Measurements from ENCODE around the gene ZMYND12.
"Not testable (repeated sequence)": the region's sequence is repeated elsewhere in the genome, so short reads cannot be mapped to it uniquely, and the experiment has no call there.

Gene ZMYND12

DNA sequence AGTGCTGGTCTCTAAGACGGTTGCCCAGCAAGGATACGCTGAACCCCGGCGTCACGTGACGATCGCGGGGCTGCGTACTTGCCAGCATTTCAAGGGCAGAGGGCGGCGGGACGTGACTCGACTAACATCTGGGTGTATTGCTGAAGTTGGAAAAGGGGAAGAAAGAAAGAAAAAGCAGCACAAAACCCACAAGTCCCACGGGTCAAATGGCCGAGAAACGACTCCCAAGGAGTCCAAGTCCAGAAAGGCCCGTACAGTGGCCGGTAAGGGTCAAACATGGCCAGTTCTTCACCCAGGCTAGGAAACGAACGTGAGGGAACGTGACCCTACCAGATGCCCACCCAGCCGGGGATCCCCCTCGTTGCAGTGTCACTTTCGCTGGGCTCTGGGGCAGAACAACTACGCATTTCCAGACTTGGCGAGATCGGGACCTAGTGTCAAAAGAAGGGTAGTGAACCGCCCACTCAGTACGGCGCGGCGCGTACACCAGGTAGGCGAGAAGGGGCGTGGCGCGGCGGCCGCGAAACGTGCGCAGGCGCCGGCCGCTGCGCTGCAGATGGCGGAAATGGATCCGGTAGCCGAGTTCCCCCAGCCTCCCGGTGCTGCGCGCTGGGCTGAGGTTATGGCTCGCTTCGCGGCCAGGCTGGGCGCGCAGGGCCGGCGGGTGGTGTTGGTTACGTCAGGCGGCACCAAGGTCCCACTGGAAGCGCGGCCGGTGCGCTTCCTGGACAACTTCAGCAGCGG lies at the start of gene ZMYND12, which contains the start of gene PPCS:
Gene ZMYND12, minus strand, starts transcription at position 13 of the 744 bp plus-strand sequence. CDS start 25 bp downstream, outside the sequence.
Gene PPCS, plus strand, starts transcription at position 534 of the 744 bp plus-strand sequence. Its CDS starts 23 bp downstream, at position 557.
- peak; percentile 90 to 93 for DNase-seq

DNA sequence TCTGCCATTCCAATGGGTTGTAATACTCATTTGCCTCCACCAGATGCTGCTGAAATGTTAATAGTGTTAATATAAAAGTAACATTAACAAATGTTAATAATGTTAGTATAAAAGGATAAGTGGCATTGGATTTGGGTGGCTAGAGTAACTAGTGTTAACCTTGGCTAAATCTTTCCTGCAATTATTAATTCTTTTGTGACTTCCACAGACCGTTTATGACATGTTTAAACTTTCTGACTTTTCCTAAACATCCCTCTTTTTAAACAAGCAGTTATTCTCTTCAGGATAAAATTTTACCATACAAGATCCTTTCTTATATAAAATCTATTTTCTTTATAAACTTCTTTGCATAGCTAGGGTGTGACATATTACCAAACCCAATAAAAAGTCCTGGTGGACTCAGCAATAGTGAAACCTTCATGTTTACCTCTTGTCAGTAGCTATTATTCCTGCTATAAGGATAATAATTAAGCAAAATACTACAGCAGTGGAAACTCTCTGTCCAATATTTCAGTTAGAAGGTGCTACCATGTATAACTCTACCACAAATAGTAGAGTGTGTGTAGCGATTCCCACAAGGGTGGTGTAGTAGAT lies 48.8 kb upstream of the ZMYND12 start:
- DNase-seq: no peak

- DNase-seq: not testable (repeated sequence)
Measured at GRCh38 chr1:42502031-42502430, 46.2 kb upstream of the ZMYND12 start.

DNA sequence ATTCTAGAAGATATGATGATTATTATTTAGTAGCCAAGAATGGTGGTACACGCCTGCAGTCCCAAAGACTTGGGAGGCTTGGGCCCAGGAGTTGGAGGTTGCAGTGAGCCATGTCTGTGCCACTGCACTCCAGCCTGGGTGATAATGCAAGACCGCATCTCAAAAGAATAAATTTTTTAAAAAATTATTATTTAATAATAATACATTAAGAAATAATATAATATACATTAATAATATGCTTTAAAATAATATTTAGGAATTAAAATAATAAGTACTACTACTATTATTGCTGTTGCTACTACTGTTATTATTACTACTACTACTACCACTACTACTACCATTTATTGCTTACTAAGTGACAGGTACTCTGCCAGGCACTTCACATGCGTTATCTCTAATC lies 34.4 kb upstream of the ZMYND12 start:
- DNase-seq: no peak

DNA sequence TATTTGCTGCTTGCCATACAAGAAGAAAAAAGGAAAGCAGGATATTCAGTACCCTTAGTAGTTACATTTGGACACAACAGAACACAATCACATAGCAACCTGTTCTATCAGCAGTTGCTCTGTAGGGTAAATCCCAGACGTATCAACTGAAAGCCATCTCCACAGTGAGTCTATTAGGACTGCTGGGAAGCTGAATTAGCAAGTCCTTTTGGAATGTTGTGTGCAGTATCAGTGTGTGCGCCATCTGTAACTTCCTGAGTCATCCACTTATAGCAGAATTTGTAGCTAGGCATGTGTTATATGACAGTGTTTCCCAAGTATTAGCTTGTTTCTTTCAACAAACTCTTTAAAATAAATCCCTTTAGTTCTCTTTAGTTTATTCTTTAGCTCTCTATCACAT lies 28.6 kb upstream of the ZMYND12 start:
- DNase-seq: no peak

DNA sequence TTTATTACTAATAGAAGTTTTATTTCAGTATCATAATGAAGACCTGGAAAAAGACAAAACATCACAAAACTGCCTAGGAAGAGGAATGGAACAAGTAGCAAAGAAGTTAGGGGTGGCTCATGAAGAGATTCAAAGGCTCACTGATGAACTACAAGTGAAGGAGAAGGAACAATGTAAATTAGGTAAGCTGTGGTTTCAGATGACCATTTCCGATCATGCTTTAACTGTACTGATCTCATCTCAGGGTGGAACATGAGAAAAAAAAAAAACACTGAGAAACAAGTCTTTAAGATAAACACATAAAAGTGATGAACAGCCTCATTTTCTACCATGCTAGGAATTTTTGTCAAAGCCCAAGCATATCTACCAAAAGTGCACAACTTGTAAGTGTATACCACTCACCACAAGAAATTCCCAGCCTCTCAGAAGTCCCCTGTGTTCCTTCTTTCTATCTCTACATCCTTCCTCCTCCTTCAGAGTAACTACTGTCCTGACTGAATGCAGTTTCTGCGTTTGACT lies 26.9 kb upstream of the ZMYND12 start:
- DNase-seq: no peak

DNA sequence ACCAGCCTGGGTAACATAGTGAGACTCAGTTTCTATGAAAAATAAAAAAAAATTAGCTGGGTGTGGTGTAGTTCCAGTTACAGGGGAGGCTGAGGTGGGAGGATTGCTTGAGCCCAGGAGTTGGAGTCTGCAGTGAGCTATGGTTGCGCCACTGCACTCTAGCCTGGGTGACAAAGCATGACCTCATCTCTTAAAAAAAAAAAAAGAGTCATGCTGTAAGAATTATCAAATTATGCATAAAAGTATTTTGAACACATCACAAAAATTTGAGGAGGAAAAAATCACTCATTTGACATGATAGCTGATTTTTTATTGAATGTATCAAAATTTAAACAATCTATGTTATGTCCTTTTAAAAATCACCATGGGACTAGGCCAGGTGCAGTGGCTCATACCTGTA lies 25.1 kb upstream of the ZMYND12 start:
- no peak for DNase-seq

- no peak for DNase-seq
Measured at GRCh38 chr1:42479621-42480020, 23.8 kb upstream of the ZMYND12 start.

DNA sequence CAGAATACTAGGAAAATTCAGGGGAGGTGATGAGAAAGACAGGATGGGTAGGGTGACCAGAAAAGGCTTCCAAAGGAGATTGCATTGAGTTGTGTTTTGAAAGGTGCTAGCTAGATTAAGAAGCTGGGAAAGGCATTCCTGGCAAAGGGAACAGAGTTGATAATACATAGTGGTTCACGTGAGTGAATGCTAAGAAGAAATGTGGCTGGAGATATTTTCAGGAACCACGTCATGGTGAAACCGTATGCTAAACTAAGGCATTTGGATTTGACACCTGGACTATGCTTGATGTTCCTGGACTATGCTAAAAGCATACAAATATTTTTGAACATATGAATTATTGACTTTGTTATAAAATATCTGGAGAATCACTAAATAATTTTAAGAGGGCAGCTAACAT lies 22.0 kb upstream of the ZMYND12 start:
- no peak for DNase-seq

DNA sequence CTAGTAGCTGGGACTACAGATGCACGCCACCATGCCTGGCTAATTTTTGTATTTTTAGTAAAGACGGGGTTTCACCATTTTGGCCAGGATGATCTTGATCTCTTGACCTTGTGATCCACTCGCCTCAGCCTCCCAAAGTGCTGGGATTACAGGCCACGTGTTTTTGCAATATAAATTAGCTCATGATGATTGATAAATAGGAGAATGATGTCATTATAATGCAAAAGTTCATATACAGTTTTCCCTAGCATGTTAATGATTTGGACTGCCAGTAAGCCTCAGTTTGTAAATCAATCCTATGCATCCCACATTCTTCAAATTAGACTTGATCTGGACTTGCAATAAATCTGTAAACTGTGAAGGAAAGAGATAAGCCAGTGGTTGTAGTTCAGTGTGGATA lies 21.5 kb upstream of the ZMYND12 start:
- DNase-seq: not testable (repeated sequence)

DNA sequence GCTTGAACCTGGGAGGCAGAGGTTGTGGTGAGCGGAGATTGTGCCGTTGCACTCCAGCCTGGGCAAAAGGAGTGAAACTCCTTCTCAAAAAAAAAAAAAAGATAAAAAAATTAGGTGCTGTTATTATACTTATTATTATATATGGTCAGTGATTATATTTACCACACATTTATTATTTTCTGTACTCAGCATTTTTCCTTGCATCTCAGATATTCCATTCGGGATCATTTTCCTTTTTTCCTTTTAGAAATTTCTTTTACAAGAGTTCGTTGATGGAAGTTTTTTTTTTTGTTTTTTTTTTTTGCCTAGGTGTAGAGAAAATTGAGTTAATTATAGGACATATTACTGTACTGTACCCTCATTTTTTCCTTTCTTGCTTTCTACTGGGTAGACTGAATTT lies 20.8 kb upstream of the ZMYND12 start:
- no peak for DNase-seq

DNA sequence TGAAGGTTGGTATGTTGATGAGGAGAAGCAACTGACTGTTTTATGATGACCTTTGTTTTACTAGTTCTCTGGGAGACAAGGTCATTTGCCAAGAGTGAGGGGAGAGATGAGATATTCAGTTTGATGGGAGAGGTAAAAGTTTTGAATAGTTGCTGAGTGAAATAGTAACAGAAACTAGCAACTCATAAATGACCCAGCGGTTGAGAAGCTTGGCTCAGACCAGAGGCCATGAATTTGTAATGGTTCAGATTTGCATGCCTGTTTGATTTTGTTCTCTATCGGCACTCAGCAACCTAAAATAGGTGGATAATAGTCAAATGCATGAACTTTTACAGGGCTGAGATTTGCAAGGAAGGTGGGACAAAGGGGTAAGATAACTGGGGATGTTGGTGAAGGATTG lies 13.9 kb upstream of the ZMYND12 start:
- no peak for DNase-seq

DNA sequence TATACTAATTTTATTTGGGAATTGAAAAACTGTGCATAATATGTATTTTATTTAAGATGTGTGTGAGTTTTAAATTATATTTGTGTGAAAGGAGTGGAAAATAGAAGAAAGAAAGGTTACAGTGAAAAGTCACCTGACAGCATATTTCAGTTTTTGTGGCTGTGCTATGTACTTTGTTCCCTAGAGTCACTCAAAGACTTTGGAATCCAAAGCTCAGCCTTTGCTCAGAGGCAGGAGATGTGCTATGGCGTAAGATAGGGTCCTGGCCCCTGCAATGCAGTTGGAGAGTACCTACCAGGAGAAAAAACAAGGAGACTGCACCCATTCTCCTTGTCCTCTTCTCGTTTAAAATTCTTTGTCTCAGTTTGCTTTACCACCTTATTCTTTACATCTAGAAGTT lies 10.2 kb upstream of the ZMYND12 start:
- no peak for DNase-seq

DNA sequence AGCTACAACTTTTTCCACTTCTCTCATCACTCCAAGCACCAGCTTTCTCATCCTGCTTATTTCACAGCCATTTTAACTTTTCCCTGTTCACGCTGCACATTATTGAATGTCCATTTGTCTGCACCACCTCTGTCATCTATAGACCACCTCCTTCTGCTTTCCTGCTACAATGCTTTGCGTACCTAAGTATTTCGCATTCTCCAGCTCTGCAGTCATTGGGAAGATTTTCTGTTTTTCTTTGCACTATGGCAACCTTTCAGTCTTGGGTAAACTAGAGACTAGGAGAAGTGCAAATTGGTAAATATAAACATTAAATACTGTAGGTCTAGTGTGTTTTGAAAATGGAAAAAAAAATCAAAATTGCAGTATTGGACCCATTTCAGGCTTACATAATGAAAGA lies 8.1 kb upstream of the ZMYND12 start:
- DNase-seq: no peak

GRCh38 chr1:42462828-42463763 lies 7.3 kb upstream of the ZMYND12 start, which contains the start of gene CCDC30:
CCDC30 (plus strand) TSS chr1:42463286; CDS start chr1:42480552, 17,266 bp downstream.
- DNase-seq: peak; percentile 95

- no peak for DNase-seq
Measured at GRCh38 chr1:42461196-42461595, 5.4 kb upstream of the ZMYND12 start.

DNA sequence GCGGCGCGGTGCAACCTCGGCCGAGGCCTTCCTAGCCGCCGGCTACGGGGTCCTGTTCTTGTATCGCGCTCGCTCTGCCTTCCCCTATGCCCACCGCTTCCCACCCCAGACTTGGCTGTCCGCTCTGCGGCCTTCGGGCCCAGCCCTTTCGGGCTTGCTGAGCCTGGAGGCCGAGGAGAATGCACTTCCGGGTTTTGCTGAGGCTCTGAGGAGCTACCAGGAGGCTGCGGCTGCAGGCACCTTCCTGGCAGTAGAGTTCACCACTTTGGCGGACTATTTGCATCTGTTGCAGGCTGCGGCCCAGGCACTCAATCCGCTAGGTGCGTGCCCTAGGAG lies 900 bp upstream of the ZMYND12 start:
- DNase-seq: peak; percentile 46 to 57

DNA sequence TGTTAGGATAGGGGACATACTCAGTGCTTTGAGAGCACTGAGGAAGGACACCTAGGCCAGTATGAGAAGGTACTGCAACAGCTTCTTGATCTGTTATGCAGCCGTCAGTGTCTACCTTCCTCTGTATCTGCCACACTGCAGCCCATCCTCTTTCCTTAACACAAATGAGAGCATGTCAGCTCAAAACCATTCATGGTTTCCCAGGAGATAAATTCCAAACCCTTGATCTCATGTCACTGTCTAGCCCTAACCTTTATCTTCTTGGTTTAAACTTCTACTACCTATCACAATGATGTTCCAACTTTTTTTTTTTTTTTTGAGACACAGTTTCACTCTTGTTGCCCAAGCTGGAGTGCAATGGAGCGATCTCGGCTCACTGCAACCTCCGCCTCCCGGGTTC lies 1.4 kb downstream of the ZMYND12 start:
- DNase-seq: no peak

GRCh38 chr1:42453386-42453785 lies 2.4 kb downstream of the ZMYND12 start:
- DNase-seq: no peak

- no peak for DNase-seq
Measured at GRCh38 chr1:42450061-42450460, 5.8 kb downstream of the ZMYND12 start.

DNA sequence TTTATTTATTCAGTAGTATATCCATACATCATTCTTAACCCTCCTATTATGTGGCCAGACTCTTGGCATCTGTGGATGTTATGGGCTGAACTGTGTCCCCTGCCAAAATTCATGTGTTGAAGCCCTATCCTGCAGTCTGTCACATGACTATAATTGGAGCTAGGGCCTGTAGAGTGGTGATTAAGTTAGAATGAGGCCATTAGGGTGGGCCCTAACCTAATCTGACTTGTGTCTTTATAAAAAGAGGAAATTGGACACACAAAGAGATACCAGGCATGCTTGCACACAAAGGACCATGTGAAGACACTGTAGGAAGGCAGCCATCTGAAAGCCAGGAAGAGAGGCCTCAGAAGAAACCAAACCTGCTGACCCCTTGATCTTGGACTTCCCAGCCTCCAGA lies 6.6 kb downstream of the ZMYND12 start:
- no peak for DNase-seq

DNA sequence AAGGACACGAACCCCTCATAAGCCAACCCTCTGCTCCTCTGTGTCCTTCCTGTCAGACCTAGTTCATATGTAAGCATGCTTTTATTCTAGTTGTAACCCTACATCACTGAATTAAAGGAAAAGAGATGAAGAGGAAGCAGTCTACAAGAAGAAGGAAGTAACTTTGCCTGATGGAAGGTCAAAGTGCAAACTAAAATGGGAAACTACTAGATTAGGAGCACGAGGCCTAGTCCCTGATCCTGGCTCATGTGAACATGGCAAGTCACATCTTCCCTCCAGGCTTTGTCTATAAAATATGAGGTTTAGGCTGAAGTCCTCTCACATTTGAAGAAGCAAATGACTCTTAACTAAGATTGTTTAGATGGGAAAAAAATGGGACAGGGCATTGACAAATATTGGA lies 13.2 kb downstream of the ZMYND12 start:
- DNase-seq: no peak

DNA sequence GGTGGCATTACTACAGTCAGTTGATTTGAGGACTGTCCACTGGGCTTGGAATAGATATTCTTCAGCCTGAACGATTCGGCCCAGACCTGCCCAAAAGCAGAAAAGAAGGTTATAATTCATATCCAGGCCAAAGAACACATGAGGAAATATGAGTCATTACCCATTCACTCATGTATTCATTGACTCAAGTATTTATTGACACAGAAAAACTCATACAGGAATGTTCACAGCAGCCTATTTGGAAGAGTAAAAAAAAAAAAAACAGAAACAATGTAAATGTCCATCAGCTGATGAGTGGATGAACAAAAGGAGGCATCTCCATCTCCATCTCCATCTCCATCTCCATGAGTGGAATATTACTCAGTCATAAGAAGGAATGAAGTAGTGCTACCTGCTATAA lies 15.9 kb downstream of the ZMYND12 start:
- DNase-seq: no peak

Data from activated CD4-positive, alpha-beta T cell treated with anti-CD3 and anti-CD28 coated beads for 4 hours (primary cell).